CD4-positive, alpha-beta T cell treated with Interferon gamma for 1 hour (primary cell): ENCODE results near the gene LRIT3.

ENCODE experiments used
- DNase-seq: peaks from one replicate; pipeline ENCODE4 v3.0.0-alpha.2; 2020

The LRIT3 gene, protein sequence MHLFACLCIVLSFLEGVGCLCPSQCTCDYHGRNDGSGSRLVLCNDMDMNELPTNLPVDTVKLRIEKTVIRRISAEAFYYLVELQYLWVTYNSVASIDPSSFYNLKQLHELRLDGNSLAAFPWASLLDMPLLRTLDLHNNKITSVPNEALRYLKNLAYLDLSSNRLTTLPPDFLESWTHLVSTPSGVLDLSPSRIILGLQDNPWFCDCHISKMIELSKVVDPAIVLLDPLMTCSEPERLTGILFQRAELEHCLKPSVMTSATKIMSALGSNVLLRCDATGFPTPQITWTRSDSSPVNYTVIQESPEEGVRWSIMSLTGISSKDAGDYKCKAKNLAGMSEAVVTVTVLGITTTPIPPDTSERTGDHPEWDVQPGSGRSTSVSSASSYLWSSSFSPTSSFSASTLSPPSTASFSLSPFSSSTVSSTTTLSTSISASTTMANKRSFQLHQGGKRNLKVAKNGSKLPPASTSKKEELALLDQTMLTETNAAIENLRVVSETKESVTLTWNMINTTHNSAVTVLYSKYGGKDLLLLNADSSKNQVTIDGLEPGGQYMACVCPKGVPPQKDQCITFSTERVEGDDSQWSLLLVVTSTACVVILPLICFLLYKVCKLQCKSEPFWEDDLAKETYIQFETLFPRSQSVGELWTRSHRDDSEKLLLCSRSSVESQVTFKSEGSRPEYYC

DNA sequence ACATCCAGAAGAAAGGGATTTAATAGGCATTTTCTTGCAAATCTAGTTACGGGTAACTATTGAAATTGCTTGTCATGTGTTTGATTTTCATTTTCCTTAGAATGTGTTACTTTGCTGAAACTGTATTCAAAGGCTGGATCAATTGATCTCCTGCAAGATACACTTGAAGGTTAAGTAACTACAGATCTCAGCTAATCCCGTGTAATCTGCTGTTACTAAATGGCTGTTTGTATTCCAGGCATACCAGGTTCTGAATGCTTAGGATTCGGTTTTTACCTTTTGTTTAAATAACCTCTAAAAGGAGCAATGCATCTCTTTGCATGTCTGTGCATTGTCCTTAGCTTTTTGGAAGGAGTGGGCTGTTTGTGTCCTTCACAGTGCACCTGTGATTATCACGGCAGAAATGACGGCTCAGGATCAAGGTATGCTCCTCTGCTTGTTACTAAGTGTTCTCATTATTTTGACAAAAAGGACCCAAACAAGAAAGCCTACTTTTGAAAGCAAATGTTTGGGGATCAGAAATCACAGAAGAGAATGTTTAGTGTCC, at the start of gene LRIT3:
LRIT3 (plus strand) TSS at position 212 of the 547 bp plus-strand sequence; CDS start at position 307, 95 bp downstream.
- no peak for DNase-seq

DNA sequence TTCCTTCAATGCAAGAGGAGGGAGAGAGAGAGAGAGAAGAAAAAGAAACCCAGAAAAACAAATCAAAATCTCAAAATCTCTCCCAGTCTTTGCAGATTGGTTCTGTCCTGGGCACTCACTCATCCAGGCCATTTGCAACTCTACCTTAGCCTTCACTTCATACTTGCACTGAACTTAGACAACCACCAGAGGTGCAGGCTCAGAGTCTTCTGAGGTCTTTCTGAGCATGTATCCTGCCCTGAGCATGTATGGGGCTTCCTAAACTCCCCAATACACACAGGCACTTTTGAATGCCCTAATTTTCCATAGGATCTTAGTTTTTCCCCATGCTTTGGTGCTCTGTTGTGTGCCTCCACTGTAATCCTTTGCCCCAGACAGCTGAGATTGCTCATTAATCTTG, 49.0 kb upstream of the LRIT3 start:
- DNase-seq = no peak

DNA sequence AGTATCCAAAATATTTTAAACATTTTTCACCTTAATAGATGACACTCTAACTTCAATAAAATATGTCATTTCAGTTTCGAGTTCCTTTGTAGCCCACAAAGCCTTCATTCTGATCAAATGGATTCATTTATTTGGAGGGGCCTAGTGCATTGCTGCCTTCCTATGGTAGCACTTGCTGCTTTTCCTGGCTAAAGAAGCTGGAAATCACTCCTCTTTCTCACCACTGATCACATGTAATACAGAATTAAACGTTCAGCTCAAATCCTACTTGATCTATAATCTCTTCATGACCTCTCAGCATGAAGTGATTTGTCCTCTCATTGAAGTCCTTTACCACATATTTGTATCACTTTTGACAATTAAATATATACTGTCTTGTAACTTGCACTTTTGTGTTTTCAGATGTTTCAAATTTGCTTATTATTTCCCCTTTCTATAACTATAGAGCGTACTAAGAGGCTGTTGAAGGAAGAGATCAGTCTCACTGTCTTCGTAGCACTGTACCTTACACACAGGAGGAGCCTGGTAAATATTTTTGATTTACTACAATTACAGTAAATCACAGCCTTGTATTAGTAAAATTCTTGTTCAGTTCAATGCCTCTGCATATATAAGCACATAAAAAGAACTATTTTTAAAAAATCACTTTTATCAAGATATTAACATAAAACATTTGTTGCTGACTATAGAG, 46.7 kb upstream of the LRIT3 start:
- no peak for DNase-seq

DNA sequence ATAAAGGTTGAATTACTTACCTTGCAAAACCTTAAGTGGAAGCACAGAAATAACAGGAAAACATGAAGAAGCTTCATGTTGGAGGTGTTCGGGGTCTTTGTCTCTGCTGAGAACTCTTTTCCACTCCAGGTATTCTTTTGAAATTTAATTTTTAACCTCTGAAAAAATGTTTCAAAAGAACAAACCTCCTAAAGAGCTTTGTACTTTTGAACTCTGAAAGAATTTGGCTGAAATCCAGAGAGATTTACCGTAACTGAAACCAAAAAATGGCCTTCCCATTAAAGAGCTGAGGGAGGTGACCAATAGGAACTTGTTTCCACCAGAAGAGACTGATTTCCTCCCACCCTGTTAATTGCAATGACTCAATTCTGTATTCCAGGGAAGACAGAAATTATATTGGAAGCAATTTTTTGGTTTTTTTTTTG, 46.0 kb upstream of the LRIT3 start, which contains the start of gene CFI:
CFI (minus strand) TSS at position 105 of the 425 bp plus-strand sequence; CDS start at position 77, 28 bp downstream.
- DNase-seq = no peak

DNA sequence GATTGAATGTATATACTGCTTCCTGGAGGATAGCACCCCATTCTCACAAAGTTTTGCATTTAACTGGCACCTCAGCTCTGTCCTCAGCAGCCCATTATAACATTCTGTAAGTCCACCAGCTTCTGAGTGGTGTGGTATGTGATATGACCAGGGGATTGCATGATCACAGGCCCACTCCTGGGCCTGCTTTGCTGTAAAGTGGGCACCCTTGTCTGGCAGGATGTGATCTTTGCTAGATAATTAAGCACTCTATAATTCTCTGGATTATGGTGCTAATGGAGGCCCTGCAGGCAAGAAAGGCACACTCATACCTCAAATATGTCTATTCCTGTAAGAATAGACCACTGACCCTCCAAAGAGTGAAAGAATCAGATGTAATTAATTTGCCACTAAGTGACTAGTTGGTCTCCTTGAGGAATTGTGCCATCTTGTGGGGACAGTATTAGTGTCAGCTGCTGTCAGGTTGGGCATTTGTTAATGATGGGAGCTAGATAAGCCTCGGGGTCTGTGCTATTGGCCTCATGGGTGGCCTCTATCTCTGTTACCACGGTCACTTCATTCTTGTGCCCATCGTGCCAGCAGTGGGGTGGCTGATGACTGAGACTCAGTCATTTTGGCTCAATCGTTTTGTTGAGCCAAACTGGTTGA, 43.9 kb upstream of the LRIT3 start:
- DNase-seq = peak; percentile 2

DNA sequence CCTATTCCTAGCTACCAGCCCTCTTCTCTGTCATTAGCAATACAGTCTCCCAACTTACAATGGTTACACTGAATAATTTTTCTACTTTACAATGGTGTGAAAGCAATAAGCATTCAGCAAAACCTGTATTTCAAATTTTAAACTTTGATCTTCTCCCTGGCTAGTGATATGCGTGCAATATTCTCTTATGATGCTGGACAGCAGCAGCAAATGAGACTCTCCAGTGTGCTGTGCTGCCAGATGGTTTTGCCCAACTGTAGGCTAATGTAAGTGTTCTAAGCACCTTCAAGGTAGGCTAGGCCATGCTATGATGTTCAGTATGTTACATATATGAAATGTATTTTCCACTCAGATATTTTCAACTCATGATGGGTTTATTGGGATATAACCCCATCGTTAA, 38.3 kb upstream of the LRIT3 start:
- no peak for DNase-seq

DNA sequence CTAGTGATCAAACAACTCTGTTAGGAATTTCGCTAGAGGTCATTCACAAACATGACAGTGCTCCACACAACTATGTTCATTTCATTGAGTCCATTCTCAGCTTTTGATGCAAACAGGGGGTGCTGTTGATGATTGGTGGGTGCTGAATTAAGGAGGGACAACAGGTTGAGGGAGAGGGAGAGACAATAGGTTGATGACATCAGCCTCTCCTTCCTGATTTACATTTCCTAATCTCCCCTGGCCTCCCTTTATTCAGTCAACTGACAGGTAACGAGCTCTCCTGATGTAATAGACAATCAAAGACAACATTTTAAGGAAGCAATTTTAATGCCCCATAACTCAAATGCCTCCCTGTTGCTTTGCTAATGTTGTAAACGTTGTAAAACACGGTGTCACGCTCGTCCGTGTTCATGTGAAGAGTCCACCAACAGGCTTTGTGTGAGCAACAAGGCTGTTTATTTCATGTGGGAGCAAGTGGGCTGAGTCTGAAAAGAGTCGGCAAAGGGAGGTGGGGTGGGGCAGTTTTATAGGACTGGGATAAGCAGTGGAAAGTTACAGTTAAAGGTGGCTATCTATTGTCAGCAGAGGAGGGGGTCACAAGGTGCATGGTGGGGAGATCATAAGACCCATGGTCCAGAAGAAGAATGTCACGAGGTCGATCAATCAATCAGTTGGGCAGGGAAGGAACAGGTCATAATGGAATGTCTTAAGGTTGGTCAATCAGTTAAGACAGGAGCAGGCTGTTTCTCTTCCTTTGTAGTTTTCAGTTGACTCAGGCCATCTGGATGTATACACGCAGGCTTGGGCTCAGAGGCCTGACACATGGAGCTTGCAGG, 37.1 kb upstream of the LRIT3 start:
- no peak for DNase-seq

DNA sequence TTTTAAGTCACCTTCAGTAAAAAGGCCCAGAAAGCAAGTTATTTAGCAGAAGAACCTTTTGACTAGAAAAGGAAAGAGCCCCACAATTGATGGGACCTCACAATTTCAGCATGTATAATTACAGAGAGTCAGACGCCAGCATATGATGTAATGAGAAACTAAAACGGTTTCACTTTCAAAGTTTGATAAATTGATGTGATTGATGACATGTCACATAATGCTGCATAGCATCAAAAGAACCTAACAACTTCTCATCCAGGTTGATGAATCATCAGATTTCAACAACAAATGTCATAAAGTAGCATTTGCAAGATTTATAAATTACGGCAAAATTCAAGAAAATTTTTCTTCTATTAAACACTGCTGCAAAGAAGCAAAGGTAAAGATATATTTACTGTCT, 36.2 kb upstream of the LRIT3 start:
- DNase-seq = no peak

DNA sequence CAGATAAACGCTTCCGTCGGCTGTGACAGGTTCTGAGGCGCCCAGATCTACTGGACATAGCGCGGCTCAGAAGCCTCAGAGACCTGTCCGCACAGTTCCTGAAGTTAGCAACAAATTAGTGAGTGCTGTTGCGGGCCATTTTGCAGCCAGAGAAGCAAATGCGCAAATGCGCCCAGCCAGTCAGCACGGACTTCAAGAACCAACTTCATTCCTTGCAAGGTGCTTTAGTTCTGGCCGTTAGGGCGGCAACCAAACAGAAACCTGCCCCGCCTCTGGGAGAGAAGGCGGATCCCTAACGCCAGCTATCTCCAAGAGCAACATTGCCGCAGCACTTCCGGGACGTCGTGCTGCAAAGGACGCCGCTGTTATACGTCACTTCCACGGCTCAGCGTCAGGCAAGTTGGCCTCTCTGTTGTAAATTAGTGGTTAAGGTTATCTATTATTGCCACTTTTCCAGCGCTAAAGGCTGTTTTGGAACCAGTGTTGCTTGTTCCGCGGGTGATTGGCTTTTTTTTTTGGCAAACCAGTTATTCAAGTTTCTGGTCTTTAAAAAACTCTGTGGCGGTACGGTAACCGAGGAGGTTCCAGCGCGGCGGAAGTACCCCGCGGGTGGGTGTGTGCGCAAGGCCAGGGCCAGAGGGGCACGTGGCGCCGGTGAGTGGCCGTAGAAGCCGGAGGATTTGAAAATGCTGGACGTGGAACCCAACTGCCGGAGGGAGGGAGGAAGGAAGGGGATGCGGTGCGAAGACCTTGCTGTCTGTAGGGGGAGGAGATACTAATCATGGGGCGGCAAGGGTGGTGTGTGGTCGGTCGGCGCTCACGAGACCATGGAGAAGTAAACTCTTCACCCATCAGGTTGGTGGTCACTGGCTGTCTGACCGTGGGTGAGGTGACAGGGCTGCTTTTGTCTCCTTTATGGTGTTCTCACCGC, 32.5 kb upstream of the LRIT3 start, which contains the start of gene GAR1:
GAR1 (plus strand) TSS at position 612 of the 931 bp plus-strand sequence. CDS start 403 bp downstream, outside the sequence.
- peak; percentile 86 for DNase-seq

DNA sequence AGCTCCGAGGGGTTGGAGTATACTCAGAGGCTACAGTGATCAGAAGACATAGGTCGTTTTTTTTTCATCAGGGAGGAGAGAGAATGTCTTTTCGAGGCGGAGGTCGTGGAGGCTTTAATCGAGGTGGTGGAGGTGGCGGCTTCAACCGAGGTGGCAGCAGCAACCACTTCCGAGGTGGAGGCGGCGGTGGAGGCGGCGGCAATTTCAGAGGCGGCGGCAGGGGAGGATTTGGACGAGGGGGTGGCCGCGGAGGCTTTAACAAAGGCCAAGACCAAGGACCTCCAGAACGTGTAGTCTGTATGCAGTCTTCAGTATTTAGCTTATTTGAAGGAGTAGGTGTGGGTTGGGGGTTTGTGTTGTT, 31.8 kb upstream of the LRIT3 start:
- peak; percentile 33 for DNase-seq

DNA sequence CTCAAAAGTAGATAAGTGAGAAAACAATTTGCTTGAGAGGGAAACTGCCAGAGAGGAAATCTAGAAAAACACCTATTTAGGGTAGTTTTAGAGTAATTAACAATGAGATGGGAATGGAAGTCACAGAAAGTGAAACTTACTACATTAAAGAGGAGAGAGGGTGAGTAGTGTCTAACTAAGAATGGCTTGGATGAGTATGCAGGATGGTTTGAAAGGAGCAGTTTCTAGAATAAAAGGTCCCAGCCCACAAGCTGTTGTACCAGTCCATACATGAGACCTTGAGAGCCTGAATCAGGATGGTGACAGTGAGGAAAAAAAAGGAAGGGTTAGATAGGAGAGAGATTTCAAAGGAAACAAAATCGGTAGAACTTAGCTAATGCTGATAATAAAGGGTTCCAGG, 31.0 kb upstream of the LRIT3 start:
- no peak for DNase-seq

DNA sequence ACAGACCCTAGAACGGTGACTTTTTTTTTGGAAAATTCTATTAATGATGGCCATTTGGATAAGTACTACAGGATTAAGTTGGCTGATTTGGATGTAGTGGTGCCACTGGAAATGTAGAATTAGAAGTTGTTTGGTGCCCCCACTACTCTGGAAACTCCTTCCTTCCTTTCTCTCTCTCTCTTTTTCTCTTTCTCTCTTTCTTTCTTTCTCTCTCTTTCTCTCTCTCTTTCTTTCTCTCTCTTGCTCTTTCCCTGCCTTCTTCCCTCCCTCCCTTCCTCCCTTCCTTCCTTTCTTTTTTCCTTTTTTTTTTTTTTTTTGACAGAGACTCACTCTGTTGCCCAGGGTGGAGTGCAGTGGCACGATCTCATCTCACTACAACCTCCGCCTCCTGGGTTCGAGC, 29.6 kb upstream of the LRIT3 start:
- no peak for DNase-seq

DNA sequence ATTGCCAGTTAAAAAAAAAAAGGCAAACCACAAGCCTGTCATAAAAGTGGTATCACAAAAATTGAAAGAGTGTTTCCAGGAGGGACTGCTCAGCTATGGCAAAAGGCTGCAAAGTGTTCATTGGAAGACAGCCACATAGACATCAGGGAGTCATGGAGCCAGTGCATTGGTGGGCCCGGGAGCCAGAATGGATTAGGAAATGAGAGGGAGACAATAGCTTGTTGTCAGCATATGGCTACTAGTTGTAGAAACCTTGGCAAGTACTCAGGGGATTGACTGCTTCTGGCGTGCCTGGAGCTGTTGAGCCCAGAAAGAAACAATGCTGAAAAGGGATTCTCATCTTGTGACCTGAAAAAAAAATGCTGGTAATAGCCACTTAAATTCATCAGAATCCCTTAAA, 27.3 kb upstream of the LRIT3 start:
- DNase-seq = no peak

DNA sequence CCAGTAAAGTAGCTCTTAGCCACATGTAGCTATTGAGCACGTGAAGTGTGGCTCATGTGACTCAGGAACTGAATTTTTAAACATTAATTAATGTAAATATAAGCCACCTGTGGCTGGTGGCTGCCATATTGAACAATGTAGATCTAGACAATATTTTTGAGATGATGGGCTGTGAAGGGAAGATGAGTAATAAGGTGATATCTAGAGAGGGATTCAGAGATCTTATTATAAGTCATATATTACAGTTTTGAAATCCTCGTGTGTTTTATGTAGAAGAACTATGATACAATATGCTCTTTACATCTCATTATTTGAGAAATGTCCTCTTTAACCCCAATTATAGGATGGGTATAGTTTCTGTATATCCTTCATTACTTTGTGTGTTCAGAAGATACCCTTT, 26.7 kb upstream of the LRIT3 start:
- DNase-seq = no peak

DNA sequence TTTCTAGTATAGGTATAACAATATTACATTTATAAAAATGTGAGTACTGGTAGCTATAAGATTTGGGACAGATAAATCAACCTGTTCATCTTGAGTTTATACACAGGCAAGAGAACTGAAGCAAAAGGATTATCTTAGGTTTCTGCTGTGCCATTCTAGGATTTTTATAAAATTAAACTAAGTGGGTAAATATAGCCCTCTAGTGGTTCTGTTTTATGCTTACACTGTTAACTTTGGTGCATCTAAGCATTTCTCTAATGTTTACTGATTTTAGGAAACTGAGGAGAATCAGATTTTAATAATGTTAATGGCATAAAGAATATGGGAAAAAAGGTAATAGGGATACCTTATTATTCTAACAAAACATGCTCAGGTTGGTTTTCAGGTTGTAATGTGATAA, 21.2 kb upstream of the LRIT3 start:
- no peak for DNase-seq

DNA sequence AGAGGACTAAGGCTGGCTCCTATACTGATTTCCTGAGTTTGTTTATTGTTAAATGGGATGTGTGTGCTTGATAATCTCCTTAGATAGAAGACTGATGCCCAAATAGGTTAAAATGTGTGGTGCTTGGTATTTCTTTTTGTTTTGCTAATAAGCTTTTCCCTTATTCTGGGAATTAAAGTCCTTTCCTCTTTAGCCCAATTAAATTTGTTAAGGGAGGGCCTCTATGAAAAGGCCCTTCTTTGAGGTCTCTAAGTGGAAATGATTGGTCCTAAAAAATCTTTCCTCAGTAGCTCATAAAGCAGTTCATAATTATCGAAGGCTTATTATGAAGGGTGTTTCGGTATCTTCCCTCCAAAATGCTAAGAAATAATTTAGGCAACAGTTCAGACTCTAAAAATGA, 20.2 kb upstream of the LRIT3 start, which contains the start of gene RRH:
RRH (plus strand) TSS at position 301 of the 400 bp plus-strand sequence; CDS start at position 357, 56 bp downstream.
- no peak for DNase-seq

DNA sequence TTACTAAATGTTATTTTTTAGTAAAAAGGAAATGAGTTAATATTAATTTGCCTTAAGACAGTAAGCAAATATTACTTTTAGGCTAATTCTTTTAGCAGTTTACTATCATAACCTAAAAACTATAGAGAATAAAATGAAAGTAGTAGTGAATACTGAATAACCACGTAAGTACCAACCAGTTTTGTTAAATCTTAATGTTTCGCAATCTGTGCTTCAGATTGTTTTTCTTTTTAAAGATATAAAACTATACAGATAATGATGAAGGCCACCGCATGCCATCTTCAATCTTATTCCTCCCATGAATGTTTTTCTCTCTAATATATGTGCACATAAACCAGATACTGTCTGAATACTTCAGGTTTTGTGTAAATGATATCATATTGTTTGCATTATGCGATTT, 14.2 kb upstream of the LRIT3 start:
- no peak for DNase-seq

DNA sequence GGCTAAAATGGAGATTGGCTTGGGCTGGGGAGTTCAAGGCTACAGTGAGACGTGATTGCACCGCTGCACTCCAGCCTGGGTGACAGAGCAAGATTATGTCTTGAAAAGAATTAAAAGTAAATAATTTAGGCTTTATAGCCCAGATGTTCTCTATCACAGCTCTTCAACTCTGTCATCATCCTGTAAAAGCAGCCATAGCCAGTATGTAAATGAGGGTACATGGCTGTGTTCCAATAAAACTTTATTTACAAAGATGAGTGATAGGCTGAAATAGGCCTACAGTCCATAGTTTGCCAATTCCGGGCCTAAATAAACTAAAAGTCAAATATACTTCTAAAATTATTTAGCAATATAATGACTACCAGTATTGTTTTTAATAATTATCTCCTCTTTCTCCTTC, 10.9 kb upstream of the LRIT3 start:
- no peak for DNase-seq

DNA sequence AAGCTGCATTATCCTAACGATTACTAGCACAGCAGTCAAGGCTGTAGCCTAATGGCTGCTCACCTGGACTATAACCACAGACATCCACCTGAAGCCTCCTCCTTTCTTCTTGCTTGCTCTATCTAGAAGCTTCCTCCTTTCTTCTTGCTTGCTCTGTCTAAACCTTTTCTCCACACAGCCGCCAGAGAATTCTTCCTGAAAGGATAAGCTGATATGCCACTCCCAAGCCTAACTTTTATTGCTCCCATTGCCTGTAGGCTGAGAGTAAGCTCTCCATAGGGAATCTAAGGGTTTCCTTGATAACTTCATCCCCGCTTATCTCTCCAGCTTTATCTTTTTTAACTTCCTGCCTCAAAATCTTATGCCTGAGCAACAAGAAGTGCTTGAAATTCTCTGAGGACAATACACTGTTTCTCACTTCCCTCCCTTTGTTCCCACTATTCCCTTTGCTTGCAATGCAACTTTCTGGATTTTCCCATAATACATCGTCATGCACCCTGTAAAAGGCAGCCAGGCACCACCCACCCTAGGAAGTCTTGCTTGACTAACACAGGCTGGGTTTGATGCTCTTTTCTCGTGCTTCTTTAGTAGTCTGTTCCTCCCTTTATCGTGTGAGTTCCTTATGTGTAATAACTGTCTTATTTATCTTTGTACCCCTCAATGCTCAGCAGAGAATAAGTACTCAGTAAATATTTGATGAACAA, 1.4 kb upstream of the LRIT3 start:
- DNase-seq = no peak

DNA sequence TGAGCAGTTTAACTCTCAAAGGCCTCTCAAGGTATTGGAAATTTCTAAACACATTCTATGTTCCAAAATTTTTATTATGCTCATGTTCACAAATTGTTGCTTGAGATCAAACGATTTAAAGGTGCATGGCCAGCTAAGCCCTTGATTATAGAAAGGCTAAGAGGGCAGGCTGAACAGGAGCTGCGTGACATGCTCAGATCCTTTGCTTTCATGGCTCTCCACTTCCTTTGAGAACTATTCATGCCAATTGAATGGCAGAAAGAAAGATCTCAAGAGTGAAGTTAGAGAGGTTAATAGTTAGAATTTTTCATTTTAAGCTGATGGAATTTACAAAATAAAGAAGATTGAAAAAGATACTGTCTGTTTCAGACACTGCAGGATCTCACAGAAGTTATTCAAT, 594 bp downstream of the LRIT3 start:
- DNase-seq = no peak
